ENCODE measurements around the gene CADM1. TPM values are rescaled to one million over a fixed set of nuclear protein-coding genes. Genes with fewer than 3 reads are reported as not detected.
A peak's percentile ranks its signal among the peaks of the same experiment; 100 is the strongest.

CADM1 gene
- polyA plus RNA-seq, 6 donors from 2014 or later = not detected

- Mint-ChIP-seq H3K27ac (no peak overlapping the region), H3K36me3 (no peaks in the 10 kb centered on the region), H3K4me3 (no peak overlapping the region), H3K4me1 (no peaks in the 10 kb centered on the region), H3K27me3 (peaks cover 0 to 8% (median 5%) of the 10 kb centered on the region in 3 donors), H3K9me3 (no peaks in the 10 kb centered on the region)
- DNase-seq (no peak), ATAC-seq (ENCODE audit: low read depth in 2 of 2) (no peak)
These were observed 259.9 kb downstream of the CADM1 start for GRCh38 chr11:115244296-115244695.

- Mint-ChIP-seq H3K27me3 (peaks cover 0 to 8% (median 5%) of the 10 kb centered on the region in 3 donors), H3K4me1 (no peaks in the 10 kb centered on the region), H3K27ac (no peak overlapping the region), H3K36me3 (no peaks in the 10 kb centered on the region), H3K4me3 (no peak overlapping the region), H3K9me3 (no peaks in the 10 kb centered on the region)
- no peak for ATAC-seq (ENCODE audit: low read depth in 2 of 2)
- no peak for DNase-seq
These were observed 261.2 kb downstream of the CADM1 start for GRCh38 chr11:115242982-115243381.

- Mint-ChIP-seq H3K4me1 (no peaks in the 10 kb centered on the region), H3K27ac (no peak overlapping the region), H3K36me3 (no peaks in the 10 kb centered on the region), H3K4me3 (no peak overlapping the region), H3K27me3 (peaks cover 0 to 8% (median 5%) of the 10 kb centered on the region in 3 donors), H3K9me3 (no peaks in the 10 kb centered on the region)
- DNase-seq (no peak), ATAC-seq (ENCODE audit: low read depth in 2 of 2) (no peak)
These were observed 262.3 kb downstream of the CADM1 start for GRCh38 chr11:115241899-115242298.

- Mint-ChIP-seq H3K4me1 (no peaks in the 10 kb centered on the region), H3K27me3 (peaks cover 0 to 9% (median 5%) of the 10 kb centered on the region in 3 donors), H3K27ac (no peak overlapping the region), H3K9me3 (no peaks in the 10 kb centered on the region), H3K4me3 (no peak overlapping the region), H3K36me3 (no peaks in the 10 kb centered on the region)
- no peak for DNase-seq
- ATAC-seq (ENCODE audit: low read depth in 2 of 2) = no peak
These were observed 265.4 kb downstream of the CADM1 start for GRCh38 chr11:115238791-115239190.

GRCh38 chr11:115238086-115238485 is 266.1 kb downstream of the CADM1 start:
- no peaks in the 10 kb centered on the region for H3K4me1 Mint-ChIP-seq
- no peak overlapping the region for H3K27ac Mint-ChIP-seq
- no peak for ATAC-seq (ENCODE audit: low read depth in 2 of 2)
- no peak for DNase-seq
- no peaks in the 10 kb centered on the region for H3K36me3 Mint-ChIP-seq
- H3K9me3 Mint-ChIP-seq = no peaks in the 10 kb centered on the region
- peaks cover 0 to 9% (median 5%) of the 10 kb centered on the region in 3 donors for H3K27me3 Mint-ChIP-seq
- H3K4me3 Mint-ChIP-seq = no peak overlapping the region

GRCh38 chr11:115237578-115237977 is 266.6 kb downstream of the CADM1 start:
- Mint-ChIP-seq H3K4me1 (no peaks in the 10 kb centered on the region), H3K27me3 (peaks cover 0 to 5% (median 5%) of the 10 kb centered on the region in 3 donors), H3K9me3 (no peaks in the 10 kb centered on the region), H3K36me3 (no peaks in the 10 kb centered on the region), H3K27ac (no peak overlapping the region), H3K4me3 (no peak overlapping the region)
- DNase-seq = no peak
- ATAC-seq (ENCODE audit: low read depth in 2 of 2) = no peak

GRCh38 chr11:115234794-115235193 is 269.4 kb downstream of the CADM1 start:
- Mint-ChIP-seq H3K27me3 (peaks cover 0 to 5% (median 0%) of the 10 kb centered on the region in 3 donors), H3K4me3 (no peak overlapping the region), H3K4me1 (no peaks in the 10 kb centered on the region), H3K9me3 (no peaks in the 10 kb centered on the region), H3K27ac (no peak overlapping the region), H3K36me3 (no peaks in the 10 kb centered on the region)
- ATAC-seq (ENCODE audit: low read depth in 2 of 2) (no peak), DNase-seq (no peak)

GRCh38 chr11:115226556-115226955 is 277.7 kb downstream of the CADM1 start:
- H3K27ac Mint-ChIP-seq = no peak overlapping the region
- H3K36me3 Mint-ChIP-seq = no peaks in the 10 kb centered on the region
- H3K4me1 Mint-ChIP-seq = no peaks in the 10 kb centered on the region

GRCh38 chr11:115224551-115224950 is 279.7 kb downstream of the CADM1 start:
- Mint-ChIP-seq H3K9me3 (no peaks in the 10 kb centered on the region), H3K4me1 (no peaks in the 10 kb centered on the region), H3K36me3 (no peaks in the 10 kb centered on the region), H3K27me3 (peaks cover 0 to 5% (median 0%) of the 10 kb centered on the region in 3 donors), H3K4me3 (no peak overlapping the region), H3K27ac (no peak overlapping the region)
- no peak for DNase-seq
- ATAC-seq (ENCODE audit: low read depth in 2 of 2) = no peak

More at GRCh38 chr11:115226556-115226955, 277.7 kb downstream of the CADM1 start:
- no peak for ATAC-seq (ENCODE audit: low read depth in 2 of 2)
- H3K9me3 Mint-ChIP-seq = no peaks in the 10 kb centered on the region
- no peak for DNase-seq
- H3K27me3 Mint-ChIP-seq = peaks cover 0 to 5% (median 0%) of the 10 kb centered on the region in 3 donors
- no peak overlapping the region for H3K4me3 Mint-ChIP-seq

- H3K4me3 Mint-ChIP-seq = no peak overlapping the region
- no peaks in the 10 kb centered on the region for H3K36me3 Mint-ChIP-seq
- no peaks in the 10 kb centered on the region for H3K4me1 Mint-ChIP-seq
- ATAC-seq (ENCODE audit: low read depth in 2 of 2) = no peak
- H3K27me3 Mint-ChIP-seq = peaks cover 0 to 5% (median 0%) of the 10 kb centered on the region in 3 donors
- DNase-seq = no peak
- no peaks in the 10 kb centered on the region for H3K9me3 Mint-ChIP-seq
- no peak overlapping the region for H3K27ac Mint-ChIP-seq
These were observed 281.2 kb downstream of the CADM1 start for GRCh38 chr11:115222863-115223530.

GRCh38 chr11:115222218-115222862 is 281.9 kb downstream of the CADM1 start:
- DNase-seq (no peak), ATAC-seq (ENCODE audit: low read depth in 2 of 2) (peak in 1 of 2 donors; percentile 38)
- peaks cover 0 to 5% (median 0%) of the 10 kb centered on the region in 3 donors for H3K27me3 Mint-ChIP-seq
- peak overlapping the region in 1 of 6 donors; percentile 44 for H3K27ac Mint-ChIP-seq
- no peaks in the 10 kb centered on the region for H3K4me1 Mint-ChIP-seq
- H3K4me3 Mint-ChIP-seq = no peak overlapping the region
- H3K9me3 Mint-ChIP-seq = no peaks in the 10 kb centered on the region
- H3K36me3 Mint-ChIP-seq = no peaks in the 10 kb centered on the region

GRCh38 chr11:115221461-115222069 is 282.6 kb downstream of the CADM1 start:
- Mint-ChIP-seq H3K27me3 (peaks cover 0 to 5% (median 0%) of the 10 kb centered on the region in 3 donors), H3K9me3 (no peaks in the 10 kb centered on the region), H3K36me3 (no peaks in the 10 kb centered on the region), H3K27ac (peak overlapping the region in 1 of 6 donors; percentile 44), H3K4me1 (no peaks in the 10 kb centered on the region), H3K4me3 (no peak overlapping the region)
- DNase-seq (no peak), ATAC-seq (ENCODE audit: low read depth in 2 of 2) (no peak)

GRCh38 chr11:115220911-115221310 is 283.3 kb downstream of the CADM1 start:
- Mint-ChIP-seq H3K9me3 (no peaks in the 10 kb centered on the region), H3K27me3 (peaks cover 0 to 5% (median 0%) of the 10 kb centered on the region in 3 donors), H3K4me3 (no peak overlapping the region), H3K36me3 (no peaks in the 10 kb centered on the region), H3K27ac (no peak overlapping the region), H3K4me1 (no peaks in the 10 kb centered on the region)
- ATAC-seq (ENCODE audit: low read depth in 2 of 2) (no peak), DNase-seq (no peak)

GRCh38 chr11:115220423-115220822 is 283.8 kb downstream of the CADM1 start:
- Mint-ChIP-seq H3K36me3 (no peaks in the 10 kb centered on the region), H3K4me1 (no peaks in the 10 kb centered on the region), H3K4me3 (no peak overlapping the region), H3K27me3 (peaks cover 0 to 5% (median 0%) of the 10 kb centered on the region in 3 donors), H3K27ac (no peak overlapping the region), H3K9me3 (no peaks in the 10 kb centered on the region)
- ATAC-seq (ENCODE audit: low read depth in 2 of 2) = no peak
- no peak for DNase-seq
